Measurements from ENCODE around the gene COG7.

Gene COG7

GRCh38 chr16:23353440-23353839, 99.5 kb downstream of the COG7 start:
- Histone ChIP-seq H4K20me1 (ENCODE audit: insufficient read depth, low read length, poor library complexity, severe bottlenecking) (no peaks in the 10 kb centered on the region), H3K9me2 (replicated peaks; ENCODE audit: low read depth, low read length) (no peaks in the 10 kb centered on the region), H3K9me3 (ENCODE audit: insufficient read depth, low read depth, low read length) (no peaks in the 10 kb centered on the region), H3K4me1 (ENCODE audit: insufficient read depth, low read length, poor library complexity, severe bottlenecking) (no peaks in the 10 kb centered on the region), H3K27me3 (ENCODE audit: insufficient read depth, low read length, poor library complexity, severe bottlenecking) (no peaks in the 10 kb centered on the region), H3K4me2 (ENCODE audit: low read depth, low read length, poor library complexity, severe bottlenecking) (no peak overlapping the region), H2AFZ (ENCODE audit: low read length) (no peak overlapping the region; the same call in 1 of the 2 replicates), H3F3A (ENCODE audit: low read depth) (no peaks in the 10 kb centered on the region), H3K4me3 (ENCODE audit: low read length, poor library complexity, severe bottlenecking) (no peak overlapping the region), H3K79me2 (ENCODE audit: insufficient read depth, low read length) (no peaks in the 10 kb centered on the region), H3K36me3 (ENCODE audit: insufficient read depth, low read length) (no peaks in the 10 kb centered on the region), H3K9ac (ENCODE audit: low read depth, low read length, poor library complexity, severe bottlenecking) (no peak overlapping the region)
- no peak for TF ChIP-seq CTCF (conservative IDR thresholded peaks at IDR 0.05; ENCODE audit: low read length)
- no peak for TF ChIP-seq EZH2phosphoT487 (IDR thresholded peaks at IDR 0.05; ENCODE audit: borderline replicate concordance)

- no peaks in the 10 kb centered on the region for H3K9me3 ChIP-seq (ENCODE audit: insufficient read depth, low read depth, low read length)
- no peaks in the 10 kb centered on the region for H3K79me2 ChIP-seq (ENCODE audit: insufficient read depth, low read length)
- no peak overlapping the region for H3K4me2 ChIP-seq (ENCODE audit: low read depth, low read length, poor library complexity, severe bottlenecking)
- H3K4me3 ChIP-seq (ENCODE audit: low read length, poor library complexity, severe bottlenecking), result no peak overlapping the region
- H4K20me1 ChIP-seq (ENCODE audit: insufficient read depth, low read length, poor library complexity, severe bottlenecking), result no peaks in the 10 kb centered on the region
- no peaks in the 10 kb centered on the region for H3K27me3 ChIP-seq (ENCODE audit: insufficient read depth, low read length, poor library complexity, severe bottlenecking)
- H3K9me2 ChIP-seq (replicated peaks; ENCODE audit: low read depth, low read length), result no peaks in the 10 kb centered on the region
- no peaks in the 10 kb centered on the region for H3F3A ChIP-seq (ENCODE audit: low read depth)
- no peak overlapping the region for H3K9ac ChIP-seq (ENCODE audit: low read depth, low read length, poor library complexity, severe bottlenecking)
- H3K4me1 ChIP-seq (ENCODE audit: insufficient read depth, low read length, poor library complexity, severe bottlenecking), result no peaks in the 10 kb centered on the region
- no peak overlapping the region for H2AFZ ChIP-seq (ENCODE audit: low read length)
- TF ChIP-seq CTCF (conservative IDR thresholded peaks at IDR 0.05; ENCODE audit: low read length), result no peak
- TF ChIP-seq EZH2phosphoT487 (IDR thresholded peaks at IDR 0.05; ENCODE audit: borderline replicate concordance), result no peak
- H3K36me3 ChIP-seq (ENCODE audit: insufficient read depth, low read length), result no peaks in the 10 kb centered on the region
These were observed 101.6 kb downstream of the COG7 start for GRCh38 chr16:23351360-23351759.

GRCh38 chr16:23348579-23349469, 104.2 kb downstream of the COG7 start:
- Histone ChIP-seq H3K4me1 (ENCODE audit: insufficient read depth, low read length, poor library complexity, severe bottlenecking) (no peaks in the 10 kb centered on the region), H3K4me2 (ENCODE audit: low read depth, low read length, poor library complexity, severe bottlenecking) (no peak overlapping the region), H3K79me2 (ENCODE audit: insufficient read depth, low read length) (no peaks in the 10 kb centered on the region), H3K4me3 (ENCODE audit: low read length, poor library complexity, severe bottlenecking) (no peak overlapping the region), H3K9ac (ENCODE audit: low read depth, low read length, poor library complexity, severe bottlenecking) (no peak overlapping the region), H2AFZ (ENCODE audit: low read length) (no peak overlapping the region), H3K27me3 (ENCODE audit: insufficient read depth, low read length, poor library complexity, severe bottlenecking) (no peaks in the 10 kb centered on the region), H3F3A (ENCODE audit: low read depth) (no peaks in the 10 kb centered on the region), H3K36me3 (ENCODE audit: insufficient read depth, low read length) (no peaks in the 10 kb centered on the region), H3K9me3 (ENCODE audit: insufficient read depth, low read depth, low read length) (no peaks in the 10 kb centered on the region), H3K9me2 (replicated peaks; ENCODE audit: low read depth, low read length) (no peaks in the 10 kb centered on the region), H4K20me1 (ENCODE audit: insufficient read depth, low read length, poor library complexity, severe bottlenecking) (no peaks in the 10 kb centered on the region)
- TF ChIP-seq CTCF (conservative IDR thresholded peaks at IDR 0.05; ENCODE audit: low read length) (peak; percentile 40), EZH2phosphoT487 (IDR thresholded peaks at IDR 0.05; ENCODE audit: borderline replicate concordance) (no peak)

Measured in Loucy (cell line).